GM20000 (cell line): ENCODE results near the gene LLGL1.

Source experiments
- DNase-seq: peaks from one replicate; pipeline ENCODE4 v3.0.0; 2012; ENCODE audit warnings: low spot score
- TF ChIP-seq, protein P1 (sequence below): IDR thresholded peaks from 2 replicates; pipeline ENCODE4 v1.5.1; 2012; ENCODE audit warnings: mild to moderate bottlenecking, control low read depth; ENCODE audit errors: extremely low read depth, missing control alignments

Gene LLGL1

GRCh38 chr17:18278867-18279266, 53.4 kb downstream of the LLGL1 start:
- TF ChIP-seq, protein P1, sequence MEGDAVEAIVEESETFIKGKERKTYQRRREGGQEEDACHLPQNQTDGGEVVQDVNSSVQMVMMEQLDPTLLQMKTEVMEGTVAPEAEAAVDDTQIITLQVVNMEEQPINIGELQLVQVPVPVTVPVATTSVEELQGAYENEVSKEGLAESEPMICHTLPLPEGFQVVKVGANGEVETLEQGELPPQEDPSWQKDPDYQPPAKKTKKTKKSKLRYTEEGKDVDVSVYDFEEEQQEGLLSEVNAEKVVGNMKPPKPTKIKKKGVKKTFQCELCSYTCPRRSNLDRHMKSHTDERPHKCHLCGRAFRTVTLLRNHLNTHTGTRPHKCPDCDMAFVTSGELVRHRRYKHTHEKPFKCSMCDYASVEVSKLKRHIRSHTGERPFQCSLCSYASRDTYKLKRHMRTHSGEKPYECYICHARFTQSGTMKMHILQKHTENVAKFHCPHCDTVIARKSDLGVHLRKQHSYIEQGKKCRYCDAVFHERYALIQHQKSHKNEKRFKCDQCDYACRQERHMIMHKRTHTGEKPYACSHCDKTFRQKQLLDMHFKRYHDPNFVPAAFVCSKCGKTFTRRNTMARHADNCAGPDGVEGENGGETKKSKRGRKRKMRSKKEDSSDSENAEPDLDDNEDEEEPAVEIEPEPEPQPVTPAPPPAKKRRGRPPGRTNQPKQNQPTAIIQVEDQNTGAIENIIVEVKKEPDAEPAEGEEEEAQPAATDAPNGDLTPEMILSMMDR, result no peak
- no peak for DNase-seq

DNA sequence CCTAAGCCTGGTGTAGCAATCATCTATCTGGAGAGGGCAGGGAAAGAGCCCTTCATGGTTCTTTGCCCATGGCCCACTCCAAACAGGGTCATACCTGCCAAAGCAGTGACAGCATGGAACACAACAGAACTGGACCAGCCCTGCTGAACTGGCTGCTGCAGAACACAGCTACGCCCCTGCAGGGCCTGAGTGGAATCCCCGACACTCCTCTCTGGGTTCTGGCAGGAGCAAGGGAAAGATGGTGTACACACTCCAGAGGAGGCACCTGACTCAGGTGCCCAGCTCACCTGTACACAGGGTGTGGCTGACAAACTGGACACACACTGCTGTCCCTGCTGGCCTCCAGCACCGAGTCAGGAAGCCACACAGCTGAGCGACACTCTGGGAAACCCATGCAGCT, 54.8 kb downstream of the LLGL1 start:
- no peak for DNase-seq
- TF ChIP-seq, protein P1, result no peak

DNA sequence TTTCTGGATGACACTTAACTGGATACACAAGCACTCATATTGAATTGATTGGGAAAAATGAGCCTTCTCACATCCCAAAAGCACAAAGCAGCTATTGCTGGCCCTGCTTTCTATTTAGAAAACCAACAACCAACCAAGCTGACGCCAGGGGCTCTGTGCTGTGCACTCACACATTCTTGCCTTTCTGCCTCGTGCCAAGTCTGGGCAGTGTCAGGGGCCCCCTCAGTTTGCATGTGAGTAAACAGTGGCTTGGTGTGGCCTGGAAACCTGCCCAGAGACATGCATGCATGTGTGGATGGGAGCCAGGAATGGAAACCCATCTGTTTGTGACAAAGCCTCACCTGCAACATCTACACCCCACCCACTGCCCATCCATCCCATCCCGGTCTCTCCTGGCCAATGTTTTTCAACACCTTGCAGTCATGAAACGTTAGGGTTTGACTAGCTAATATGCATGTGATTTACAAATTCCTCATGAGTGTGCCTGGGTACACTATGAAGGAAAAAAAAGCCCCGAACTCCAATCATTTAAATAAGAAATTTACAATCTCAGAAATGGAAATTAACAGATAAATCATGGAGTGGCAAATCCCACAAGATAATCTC, 55.4 kb downstream of the LLGL1 start:
- no peak for DNase-seq
- TF ChIP-seq, protein P1, result no peak

DNA sequence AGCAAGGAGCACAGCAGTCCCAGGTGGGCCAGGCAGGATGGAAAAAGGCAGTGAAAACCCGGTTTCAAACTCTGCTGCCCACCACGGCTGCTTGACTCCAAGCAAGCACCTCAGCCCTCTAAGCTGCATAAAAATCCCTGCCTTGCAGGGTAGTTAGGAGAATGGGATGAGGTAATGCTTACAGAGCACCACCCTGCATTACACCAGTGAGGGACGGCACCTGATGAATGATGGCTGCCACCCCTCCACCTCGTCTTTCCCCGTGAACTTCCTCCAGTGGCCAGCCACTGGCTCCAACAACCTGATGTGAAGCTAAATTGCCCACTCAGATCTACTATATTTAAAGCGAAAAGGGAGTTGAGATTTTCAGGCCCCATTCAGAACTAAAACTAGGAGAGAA, 56.4 kb downstream of the LLGL1 start:
- TF ChIP-seq, protein P1, result no peak
- no peak for DNase-seq

DNA sequence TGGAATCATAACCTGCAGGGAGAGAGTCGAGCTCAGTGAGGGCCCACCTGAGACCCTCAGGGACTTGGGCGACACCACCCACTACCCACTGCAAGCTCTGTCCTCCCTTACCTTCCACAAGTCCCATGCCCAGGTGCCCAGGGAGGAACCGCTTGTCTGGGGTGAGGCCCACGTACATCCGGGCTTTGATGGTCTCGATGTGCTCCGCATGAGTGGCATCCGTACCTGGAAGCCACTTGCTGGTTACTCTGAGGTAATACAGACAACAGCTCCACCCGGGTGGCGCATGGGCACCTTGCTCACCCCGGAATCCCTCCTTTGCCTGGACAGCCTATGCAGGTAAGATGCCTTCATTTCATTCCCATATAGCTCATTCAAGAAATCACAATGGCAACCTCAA, 59.9 kb downstream of the LLGL1 start:
- TF ChIP-seq, protein P1, result no peak
- DNase-seq, result no peak

DNA sequence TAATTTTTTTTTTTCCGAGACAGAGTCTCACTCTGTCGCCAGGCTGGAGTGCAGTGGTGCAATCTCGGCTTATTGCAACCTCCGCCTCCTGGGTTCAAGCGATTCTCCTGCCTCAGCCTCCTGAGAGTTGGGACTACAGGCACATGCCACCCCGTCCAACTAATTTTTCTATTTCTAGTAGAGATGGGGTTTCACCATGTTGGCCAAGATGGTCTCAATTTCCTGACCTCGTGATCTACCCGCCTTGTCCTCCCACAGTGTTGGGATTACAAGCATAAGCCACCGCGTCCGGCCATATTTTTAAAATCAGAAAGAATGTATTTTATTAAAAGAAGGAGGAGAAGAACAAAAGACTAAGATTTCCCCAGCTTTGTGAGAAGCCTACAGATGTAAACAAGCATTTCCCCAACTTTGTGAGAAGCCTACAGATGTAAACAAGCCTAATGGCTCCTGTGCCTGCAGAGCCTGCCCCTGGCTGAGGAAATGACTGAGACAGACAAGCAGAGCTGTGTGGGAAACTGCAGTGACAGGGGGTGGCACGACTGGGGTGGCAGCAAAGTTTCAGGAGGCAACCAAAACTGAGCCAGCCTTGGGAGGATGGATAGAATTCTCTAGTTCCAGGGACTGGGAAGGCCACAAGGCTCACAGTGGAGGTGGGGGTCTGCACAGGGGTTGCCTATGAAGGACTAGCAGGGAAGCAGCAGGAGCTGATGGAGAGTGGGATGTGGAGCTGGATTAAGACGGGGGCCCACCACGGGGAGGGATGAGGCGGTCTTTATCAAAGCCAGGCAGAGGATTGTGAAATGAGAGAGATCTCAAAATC, 66.5 kb downstream of the LLGL1 start:
- DNase-seq, result no peak
- TF ChIP-seq, protein P1, result no peak
